ENCODE measurements around the gene JDP2. TPM values are rescaled to one million over a fixed set of nuclear protein-coding genes. Genes with fewer than 3 reads are reported as not detected.
"Not testable (repeated sequence)": the region's sequence is repeated elsewhere in the genome, so short reads cannot be mapped to it uniquely, and the experiment has no call there.

JDP2 gene
- total RNA-seq, 1 donor from 2014 or later = 19.3 TPM

- DNase-seq = no peak
Observed at GRCh38 chr14:75456069-75456996, 28.5 kb downstream of the JDP2 start.

- no peak for DNase-seq
Observed at GRCh38 chr14:75456997-75457335, 29.1 kb downstream of the JDP2 start.

- DNase-seq = no peak
Observed at GRCh38 chr14:75457648-75458165, 29.9 kb downstream of the JDP2 start.

GRCh38 chr14:75458305-75458704 lies 30.5 kb downstream of the JDP2 start:
- no peak for DNase-seq

- no peak for DNase-seq
Observed at GRCh38 chr14:75459099-75459741, 31.4 kb downstream of the JDP2 start.

GRCh38 chr14:75459791-75460190 lies 32.0 kb downstream of the JDP2 start:
- DNase-seq = no peak

- no peak for DNase-seq
Observed at GRCh38 chr14:75460394-75460793, 32.6 kb downstream of the JDP2 start.

GRCh38 chr14:75461303-75461702 lies 33.5 kb downstream of the JDP2 start:
- no peak for DNase-seq

GRCh38 chr14:75461755-75462349 lies 34.0 kb downstream of the JDP2 start:
- no peak for DNase-seq

- no peak for DNase-seq
Observed at GRCh38 chr14:75464626-75465025, 36.8 kb downstream of the JDP2 start.

- DNase-seq = no peak
Observed at GRCh38 chr14:75467763-75468162, 39.9 kb downstream of the JDP2 start.

GRCh38 chr14:75469164-75469563 lies 41.3 kb downstream of the JDP2 start:
- DNase-seq = no peak

GRCh38 chr14:75469606-75470237 lies 41.9 kb downstream of the JDP2 start:
- DNase-seq = no peak

GRCh38 chr14:75470238-75470797 lies 42.5 kb downstream of the JDP2 start:
- no peak for DNase-seq

- no peak for DNase-seq
Observed at GRCh38 chr14:75471059-75471458, 43.2 kb downstream of the JDP2 start.

- DNase-seq = not testable (repeated sequence)
Observed at GRCh38 chr14:75474127-75474526, 46.3 kb downstream of the JDP2 start.

- no peak for DNase-seq
Observed at GRCh38 chr14:75476274-75476995, 48.6 kb downstream of the JDP2 start.

- no peak for DNase-seq
Observed at GRCh38 chr14:75477881-75478280, 50.1 kb downstream of the JDP2 start.

GRCh38 chr14:75479770-75480600 lies 52.2 kb downstream of the JDP2 start:
- no peak for DNase-seq

- DNase-seq = no peak
Observed at GRCh38 chr14:75482366-75482765, 54.5 kb downstream of the JDP2 start.

Measured in skin of body (tissue), 2 donors.